Progenitor cell of endocrine pancreas (in vitro differentiated cells): ENCODE measurements around the gene HES6. TPM values are rescaled to one million over a fixed set of nuclear protein-coding genes. Genes with fewer than 3 reads are reported as not detected.

Experiments used
- DNase-seq: peaks from one replicate; pipeline ENCODE4 v3.0.0; 2021; ENCODE audit warnings: low spot score; ENCODE audit not compliant: unreplicated experiment
- H3K27ac Mint-ChIP-seq: 2 replicates; pipeline ENCODE4 v1.8.0; 2021; ENCODE audit warnings: mild to moderate bottlenecking, moderate library complexity, mixed read lengths
- H3K27me3 Mint-ChIP-seq: 2 replicates; pipeline ENCODE4 v1.8.0; 2021; ENCODE audit warnings: mixed read lengths
- H3K36me3 Mint-ChIP-seq: 2 replicates; pipeline ENCODE4 v1.8.0; 2022; ENCODE audit warnings: mixed read lengths; ENCODE audit not compliant: insufficient read depth
- H3K4me1 Mint-ChIP-seq: 2 replicates; pipeline ENCODE4 v1.8.0; 2021; ENCODE audit warnings: low read depth, mixed read lengths
- H3K4me3 Mint-ChIP-seq: 2 replicates; pipeline ENCODE4 v1.8.0; 2021; ENCODE audit warnings: low read depth, mild to moderate bottlenecking, moderate library complexity, mixed read lengths
- H3K9me3 Mint-ChIP-seq: 2 replicates; pipeline ENCODE4 v1.8.0; 2021; ENCODE audit warnings: low read depth, mixed read lengths
- CTCF ChIP-seq: fragments of 200-600 bp; sonication (generic); IDR thresholded peaks from one replicate; pipeline ENCODE4 v1.5.0; 2021; ENCODE audit warnings: antibody characterized with exemption, mild to moderate bottlenecking; ENCODE audit not compliant: unreplicated experiment
- total RNA-seq: library from RNA; stranded (reverse); gene quantifications from 2 replicates; pipeline ENCODE4 v1.2.1, GENCODE V29; 2021

The HES6 gene
- total RNA-seq, 1 donor from 2014 or later, result 64.2 TPM

GRCh38 chr2:238227587-238228032, 12.2 kb downstream of the HES6 start:
- Mint-ChIP-seq H3K36me3 (peaks cover 5% of the 10 kb centered on the region), H3K4me3 (no peak overlapping the region), H3K4me1 (peaks cover 17% of the 10 kb centered on the region), H3K9me3 (peaks cover 3% of the 10 kb centered on the region), H3K27ac (no peak overlapping the region), H3K27me3 (peaks cover 31% of the 10 kb centered on the region)
- no peak for DNase-seq
- no peak for TF ChIP-seq CTCF

GRCh38 chr2:238226698-238227586, 12.9 kb downstream of the HES6 start:
- Mint-ChIP-seq H3K27ac (no peak overlapping the region), H3K36me3 (peaks cover 5% of the 10 kb centered on the region), H3K27me3 (peaks cover 25% of the 10 kb centered on the region), H3K4me1 (peaks cover 17% of the 10 kb centered on the region), H3K4me3 (no peak overlapping the region), H3K9me3 (no peaks in the 10 kb centered on the region)
- TF ChIP-seq CTCF, result no peak
- no peak for DNase-seq

- no peaks in the 10 kb centered on the region for H3K9me3 Mint-ChIP-seq
- H3K27me3 Mint-ChIP-seq, result peaks cover 17% of the 10 kb centered on the region
- H3K36me3 Mint-ChIP-seq, result peaks cover 5% of the 10 kb centered on the region
- no peak for DNase-seq
- H3K4me3 Mint-ChIP-seq, result no peak overlapping the region
- peaks cover 17% of the 10 kb centered on the region for H3K4me1 Mint-ChIP-seq
- no peak overlapping the region for H3K27ac Mint-ChIP-seq
- TF ChIP-seq CTCF, result no peak
Observed at GRCh38 chr2:238225911-238226697, 13.7 kb downstream of the HES6 start.

GRCh38 chr2:238225121-238225520, 14.7 kb downstream of the HES6 start:
- no peak for TF ChIP-seq CTCF
- DNase-seq, result no peak
- Mint-ChIP-seq H3K27ac (no peak overlapping the region), H3K4me3 (no peak overlapping the region), H3K4me1 (peaks cover 13% of the 10 kb centered on the region), H3K27me3 (peaks cover 7% of the 10 kb centered on the region), H3K9me3 (no peaks in the 10 kb centered on the region), H3K36me3 (peaks cover 5% of the 10 kb centered on the region)

GRCh38 chr2:238224356-238225035, 15.3 kb downstream of the HES6 start:
- no peak for TF ChIP-seq CTCF
- H3K4me1 Mint-ChIP-seq, result peaks cover 13% of the 10 kb centered on the region
- no peak for DNase-seq
- H3K36me3 Mint-ChIP-seq, result peaks cover 5% of the 10 kb centered on the region
- no peak overlapping the region for H3K4me3 Mint-ChIP-seq
- no peak overlapping the region for H3K27ac Mint-ChIP-seq
- peaks cover 6% of the 10 kb centered on the region for H3K27me3 Mint-ChIP-seq
- H3K9me3 Mint-ChIP-seq, result no peaks in the 10 kb centered on the region
